GM12878 (cell line): ENCODE measurements around the gene SETD7. TPM values are rescaled to one million over a fixed set of nuclear protein-coding genes. Genes with fewer than 3 reads are reported as not detected.

Experiments
- ATAC-seq: fragments of 200-7000 bp; cut with Tn5 transposase; 3 replicates; pipeline ENCODE4 v1.9.1; 2020; ENCODE audit warnings: mild to moderate bottlenecking, moderate library complexity
- BruUV-seq: library from RNA; stranded (reverse); fragments of 400-500 nt; replicated peaks from 2 replicates; lab custom pipeline; 2021; lab: Mats Ljungman, UMichigan
- CTCF ChIA-PET: fragments of 300-600 bp; sonication (Branson Sonifier 250); formaldehyde crosslinking; extraction: SDS; loops from one replicate; lab custom pipeline; 2021; ENCODE audit warnings: inconsistent platforms; lab: Yijun Ruan, JAX
- POLR2A ChIA-PET: fragments of 350-600 bp; formaldehyde crosslinking; extraction: SDS; loops from one replicate; lab custom pipeline; 2021; ENCODE audit warnings: inconsistent platforms; lab: Charles Lee
- RAD21 ChIA-PET: fragments of 300-600 bp; sonication (Branson Sonifier 250); formaldehyde crosslinking; loops from one replicate; lab custom pipeline; 2023; ENCODE audit warnings: antibody characterized with exemption; ENCODE audit not compliant: unreplicated experiment; lab: Charles Lee
- SMC1A ChIA-PET: fragments of 300-600 bp; sonication (Branson Sonifier 250); formaldehyde crosslinking; loops from one replicate; lab custom pipeline; 2023; ENCODE audit not compliant: unreplicated experiment, uncharacterized antibody; lab: Charles Lee
- DNase-seq: peaks from one replicate; pipeline ENCODE4 v3.0.0-alpha.2; 2011; ENCODE audit warnings: low read depth, low spot score
- FAIRE-seq: peaks from 3 replicates; lab custom pipeline; 2011; peaks lifted over from hg19 to GRCh38; lab: Jason Lieb, UNC
- H2AFZ ChIP-seq: 2 replicates; pipeline ENCODE4 v1.6.0; 2011; ENCODE audit warnings: low read depth, low read length, control low read depth; ENCODE audit not compliant: control insufficient read depth
- H3K27ac ChIP-seq: 2 replicates; pipeline ENCODE4 v1.5.1; 2011; ENCODE audit warnings: control low read depth; ENCODE audit not compliant: control insufficient read depth, insufficient read depth
- H3K27me3 ChIP-seq, 2 experiments: replicated peaks in 1 of 2; 2 replicates each; pipeline versions ENCODE4 v1.6.0 to v1.6.1; 2011; ENCODE audit warnings: low read length in 1 of 2; ENCODE audit not compliant: control insufficient read depth in 2 of 2, insufficient read depth in 2 of 2
- H3K36me3 ChIP-seq, 2 experiments: 2 replicates each; pipeline ENCODE4 v1.5.1; 2011; ENCODE audit warnings: low read length in 1 of 2; ENCODE audit not compliant: control insufficient read depth in 2 of 2, insufficient read depth in 2 of 2
- H3K4me1 ChIP-seq: 2 replicates; pipeline ENCODE4 v1.6.1; 2011; ENCODE audit warnings: mild to moderate bottlenecking, low read length, moderate library complexity, mixed read lengths; ENCODE audit not compliant: control insufficient read depth, insufficient read depth
- H3K4me2 ChIP-seq: 2 replicates; pipeline ENCODE4 v1.6.0; 2011; ENCODE audit warnings: control low read depth; ENCODE audit not compliant: control insufficient read depth, insufficient read depth
- H3K4me3 ChIP-seq: fragments of 200-600 bp; sonication (generic); 2 replicates; pipeline ENCODE4 v1.5.1; 2016
- H3K79me2 ChIP-seq: 2 replicates; pipeline ENCODE4 v1.6.0; 2011; ENCODE audit warnings: low read length; ENCODE audit not compliant: control insufficient read depth, insufficient read depth
- H3K9ac ChIP-seq: 2 replicates; pipeline ENCODE4 v1.8.0; 2011; ENCODE audit warnings: low read length, control low read depth, mixed read lengths; ENCODE audit not compliant: control insufficient read depth, insufficient read depth
- H3K9me3 ChIP-seq: replicated peaks from 3 replicates; pipeline ENCODE4 v1.5.1; 2011; ENCODE audit warnings: mild to moderate bottlenecking, low read length; ENCODE audit not compliant: control insufficient read depth, insufficient read depth
- H4K20me1 ChIP-seq: 2 replicates; pipeline ENCODE4 v1.6.0; 2011; ENCODE audit not compliant: control insufficient read depth, insufficient read depth
- ATF7 ChIP-seq: fragments of 450-650 bp; IDR thresholded peaks from 2 replicates; pipeline ENCODE4 v1.6.1; 2016; ENCODE audit warnings: low read depth, mild to moderate bottlenecking
- EED ChIP-seq: sonication (generic); IDR thresholded peaks from 2 replicates; pipeline ENCODE4 v1.6.1; 2016; ENCODE audit warnings: antibody characterized with exemption, low read depth
- EP300 ChIP-seq, 2 experiments: fragments of 150-350 bp in 1 of 2; IDR thresholded peaks; 2 replicates each; pipeline ENCODE4 v1.6.1; 2011 to 2012; ENCODE audit warnings: low read depth in 2 of 2, low read length in 2 of 2, borderline replicate concordance in 1 of 2, improper control_type of control experiment in 1 of 2, inconsistent platforms in 1 of 2; ENCODE audit not compliant: control insufficient read depth in 1 of 2
- FOS ChIP-seq: IDR thresholded peaks from 3 replicates; pipeline ENCODE4 v1.6.1; 2011; ENCODE audit warnings: borderline replicate concordance; ENCODE audit not compliant: insufficient read length; ENCODE audit errors: extremely low read depth
- HCFC1 ChIP-seq: fragments of 150-350 bp; IDR thresholded peaks from 2 replicates; pipeline ENCODE4 v1.6.1; 2014; ENCODE audit warnings: low read length
- HDAC2 ChIP-seq: fragments of 200-600 bp; sonication (generic); IDR thresholded peaks from 2 replicates; pipeline ENCODE4 v1.6.1; 2017
- NR2C2 ChIP-seq: IDR thresholded peaks from 2 replicates; pipeline ENCODE4 v1.6.1; 2011; ENCODE audit warnings: borderline replicate concordance, low read depth; ENCODE audit not compliant: control insufficient read depth, insufficient read length
- PAX5 ChIP-seq: IDR thresholded peaks from 2 replicates; pipeline ENCODE4 v1.6.1; 2011; ENCODE audit warnings: low read depth, low read length, borderline replicate concordance
- WRNIP1 ChIP-seq: IDR thresholded peaks from 2 replicates; pipeline ENCODE4 v1.6.1; 2011; ENCODE audit warnings: low read depth, low read length, improper control_type of control experiment, borderline replicate concordance
- WGBS: methylation state at CpG from one replicate; pipeline ENCODE4 v1.1.6; 2016; ENCODE audit warnings: low lambda C conversion rate; ENCODE audit not compliant: insufficient replicate concordance, insufficient coverage; ENCODE audit errors: missing lambda C conversion rate; 5-methylcytosine and 5-hydroxymethylcytosine counted together
- in situ Hi-C: fragments of 300-500 bp; cut with MboI; formaldehyde crosslinking; loops from 9 replicates; pipeline ENCODE4 v1.14.3; 2018; ENCODE audit warnings: mixed read lengths
- intact Hi-C: fragments of 100-400 bp; cut with micrococcal nuclease; formaldehyde crosslinking; loops from one replicate; pipeline ENCODE4 v1.14.2; 2022; ENCODE audit not compliant: unreplicated experiment
- polyA plus RNA-seq, 11 experiments: library from polyadenylated mRNA; depleted of rRNA in 4 of 11; unstranded in 6 of 11; stranded (reverse) in 5 of 11; fragments of >200 nt; fragmentation: Nextera tagmentation in 4 of 11; fragmentation: Illumina TruSeq in 1 of 11; extraction: Ambion mirVana in 4 of 11; extraction: Trizol in 1 of 11; gene quantifications; 1 replicate in 1 of 11; 2 replicates in 10 of 11; pipeline versions ENCODE4 v1.2.1 to v1.2.3, GENCODE V29; 2011 to 2016; ENCODE audit warnings: inconsistent platforms in 2 of 11, missing spikeins in 2 of 11, low read depth in 1 of 11
- total RNA-seq, 4 experiments: library from RNA; depleted of rRNA in 3 of 4; stranded (reverse); fragments of >200 nt in 3 of 4; fragmentation: Illumina TruSeq in 1 of 4; extraction: Trizol in 1 of 4; gene quantifications; 2 replicates each; pipeline versions ENCODE4 v1.2.1 to v1.2.3, GENCODE V29; 2013 to 2021
- TF ChIP-seq, protein P1 (sequence below): IDR thresholded peaks from 2 replicates; pipeline ENCODE4 v1.6.1; 2012; ENCODE audit warnings: low read length, inconsistent platforms
- TF ChIP-seq, protein P2 (sequence below): IDR thresholded peaks from 2 replicates; pipeline ENCODE4 v1.6.1; 2012; ENCODE audit warnings: mild to moderate bottlenecking, low read depth, low read length
- TF ChIP-seq, protein P3 (sequence below): fragments of 450-650 bp; IDR thresholded peaks from 2 replicates; pipeline ENCODE4 v1.6.1; 2018; ENCODE audit warnings: mild to moderate bottlenecking, low read depth, moderate library complexity; ENCODE audit not compliant: partially characterized antibody
- TF ChIP-seq, protein P4 (sequence below): fragments of 450-650 bp; conservative IDR thresholded peaks from 2 replicates; pipeline ENCODE4 v1.6.1; 2017; ENCODE audit warnings: mild to moderate bottlenecking, moderate library complexity

The SETD7 gene
- total and polyA plus RNA-seq, 10 of the 15 experiments (the other 5 are each of a cell fraction or from before 2014, with no cell fraction given), result 0.03 to 0.82 (median 0.44) TPM

DNA sequence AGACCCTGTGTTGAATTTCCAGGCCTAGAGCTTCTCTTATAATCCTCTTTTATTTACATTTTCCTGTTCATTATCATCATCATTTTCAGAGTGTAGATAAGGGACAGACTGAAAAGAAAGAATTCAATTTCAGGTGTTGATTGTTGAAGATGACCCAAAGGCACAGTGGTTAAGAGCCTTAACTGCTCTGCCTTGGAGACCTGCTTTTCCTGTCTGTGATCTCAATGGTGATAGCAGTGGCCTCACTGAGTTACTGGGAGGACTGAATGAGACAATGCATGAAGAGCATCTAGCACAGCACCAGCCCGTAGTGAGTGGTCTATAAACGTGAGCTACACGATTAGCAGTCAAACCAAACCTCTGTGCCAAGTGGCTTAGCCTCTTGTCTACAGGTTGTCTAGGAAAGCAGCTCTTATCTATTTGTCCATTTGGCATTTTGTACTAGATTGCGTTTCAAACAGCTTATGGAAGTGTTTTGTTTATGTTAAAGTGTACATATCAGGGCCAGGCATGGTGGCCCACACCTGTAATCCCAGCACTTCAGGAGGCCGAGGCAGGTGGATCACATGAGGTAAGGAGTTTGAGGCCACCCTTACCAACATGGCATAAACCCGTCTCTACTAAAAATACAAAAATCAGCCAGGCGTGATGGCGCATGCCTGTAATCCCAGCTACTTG is 41.5 kb downstream of the SETD7 start:
- in situ Hi-C loops, result no loop called here
- no peak for FAIRE-seq
- Histone ChIP-seq H3K79me2 (no peaks in the 10 kb centered on the region), H4K20me1 (no peaks in the 10 kb centered on the region), H3K4me2 (no peak overlapping the region), H3K36me3 (no peaks in the 10 kb centered on the region), H3K9ac (no peak overlapping the region), H3K4me1 (no peaks in the 10 kb centered on the region), H2AFZ (no peak overlapping the region), H3K9me3 (no peaks in the 10 kb centered on the region), H3K4me3 (no peak overlapping the region), H3K27me3 (no peaks in the 10 kb centered on the region), H3K27ac (no peak overlapping the region)
- BruUV-seq, result no TSS peak
- 48% methylated on average over 8 of the region's 8 CpGs for WGBS
- DNase-seq, result no peak
- ChIA-PET CTCF (interaction anchor here (1.0 kb wide), 1 partner anchor 89 kb away, joined by 5 read pairs; no protein-coding TSS in a partner anchor), SMC1A (interaction anchor here (1.0 to 1.3 kb wide), 2 partner anchors 10 to 16 kb away, joined by 3 to 5 read pairs; no protein-coding TSS in a partner anchor), POLR2A (interaction anchor here (0.6 kb wide), 1 partner anchor 11 kb away, joined by 3 read pairs; no protein-coding TSS in a partner anchor), RAD21 (no interaction called here)
- intact Hi-C loops, result no loop called here
- no peak for ATAC-seq
- TF ChIP-seq, protein P1, sequence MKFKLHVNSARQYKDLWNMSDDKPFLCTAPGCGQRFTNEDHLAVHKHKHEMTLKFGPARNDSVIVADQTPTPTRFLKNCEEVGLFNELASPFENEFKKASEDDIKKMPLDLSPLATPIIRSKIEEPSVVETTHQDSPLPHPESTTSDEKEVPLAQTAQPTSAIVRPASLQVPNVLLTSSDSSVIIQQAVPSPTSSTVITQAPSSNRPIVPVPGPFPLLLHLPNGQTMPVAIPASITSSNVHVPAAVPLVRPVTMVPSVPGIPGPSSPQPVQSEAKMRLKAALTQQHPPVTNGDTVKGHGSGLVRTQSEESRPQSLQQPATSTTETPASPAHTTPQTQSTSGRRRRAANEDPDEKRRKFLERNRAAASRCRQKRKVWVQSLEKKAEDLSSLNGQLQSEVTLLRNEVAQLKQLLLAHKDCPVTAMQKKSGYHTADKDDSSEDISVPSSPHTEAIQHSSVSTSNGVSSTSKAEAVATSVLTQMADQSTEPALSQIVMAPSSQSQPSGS, result no peak
- no peak for TF ChIP-seq HCFC1
- TF ChIP-seq EP300 (IDR thresholded peaks at IDR 0.05; ENCODE audit: borderline replicate concordance in 1 of 2, control insufficient read depth in 1 of 2, low read depth in 2 of 2, low read length in 2 of 2), result no peak
- no peak for TF ChIP-seq NR2C2
- no peak for TF ChIP-seq HDAC2
- TF ChIP-seq ATF7, result no peak
- TF ChIP-seq FOS, result no peak
- TF ChIP-seq, protein P2, sequence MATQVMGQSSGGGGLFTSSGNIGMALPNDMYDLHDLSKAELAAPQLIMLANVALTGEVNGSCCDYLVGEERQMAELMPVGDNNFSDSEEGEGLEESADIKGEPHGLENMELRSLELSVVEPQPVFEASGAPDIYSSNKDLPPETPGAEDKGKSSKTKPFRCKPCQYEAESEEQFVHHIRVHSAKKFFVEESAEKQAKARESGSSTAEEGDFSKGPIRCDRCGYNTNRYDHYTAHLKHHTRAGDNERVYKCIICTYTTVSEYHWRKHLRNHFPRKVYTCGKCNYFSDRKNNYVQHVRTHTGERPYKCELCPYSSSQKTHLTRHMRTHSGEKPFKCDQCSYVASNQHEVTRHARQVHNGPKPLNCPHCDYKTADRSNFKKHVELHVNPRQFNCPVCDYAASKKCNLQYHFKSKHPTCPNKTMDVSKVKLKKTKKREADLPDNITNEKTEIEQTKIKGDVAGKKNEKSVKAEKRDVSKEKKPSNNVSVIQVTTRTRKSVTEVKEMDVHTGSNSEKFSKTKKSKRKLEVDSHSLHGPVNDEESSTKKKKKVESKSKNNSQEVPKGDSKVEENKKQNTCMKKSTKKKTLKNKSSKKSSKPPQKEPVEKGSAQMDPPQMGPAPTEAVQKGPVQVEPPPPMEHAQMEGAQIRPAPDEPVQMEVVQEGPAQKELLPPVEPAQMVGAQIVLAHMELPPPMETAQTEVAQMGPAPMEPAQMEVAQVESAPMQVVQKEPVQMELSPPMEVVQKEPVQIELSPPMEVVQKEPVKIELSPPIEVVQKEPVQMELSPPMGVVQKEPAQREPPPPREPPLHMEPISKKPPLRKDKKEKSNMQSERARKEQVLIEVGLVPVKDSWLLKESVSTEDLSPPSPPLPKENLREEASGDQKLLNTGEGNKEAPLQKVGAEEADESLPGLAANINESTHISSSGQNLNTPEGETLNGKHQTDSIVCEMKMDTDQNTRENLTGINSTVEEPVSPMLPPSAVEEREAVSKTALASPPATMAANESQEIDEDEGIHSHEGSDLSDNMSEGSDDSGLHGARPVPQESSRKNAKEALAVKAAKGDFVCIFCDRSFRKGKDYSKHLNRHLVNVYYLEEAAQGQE, result no peak
- TF ChIP-seq, protein P3, sequence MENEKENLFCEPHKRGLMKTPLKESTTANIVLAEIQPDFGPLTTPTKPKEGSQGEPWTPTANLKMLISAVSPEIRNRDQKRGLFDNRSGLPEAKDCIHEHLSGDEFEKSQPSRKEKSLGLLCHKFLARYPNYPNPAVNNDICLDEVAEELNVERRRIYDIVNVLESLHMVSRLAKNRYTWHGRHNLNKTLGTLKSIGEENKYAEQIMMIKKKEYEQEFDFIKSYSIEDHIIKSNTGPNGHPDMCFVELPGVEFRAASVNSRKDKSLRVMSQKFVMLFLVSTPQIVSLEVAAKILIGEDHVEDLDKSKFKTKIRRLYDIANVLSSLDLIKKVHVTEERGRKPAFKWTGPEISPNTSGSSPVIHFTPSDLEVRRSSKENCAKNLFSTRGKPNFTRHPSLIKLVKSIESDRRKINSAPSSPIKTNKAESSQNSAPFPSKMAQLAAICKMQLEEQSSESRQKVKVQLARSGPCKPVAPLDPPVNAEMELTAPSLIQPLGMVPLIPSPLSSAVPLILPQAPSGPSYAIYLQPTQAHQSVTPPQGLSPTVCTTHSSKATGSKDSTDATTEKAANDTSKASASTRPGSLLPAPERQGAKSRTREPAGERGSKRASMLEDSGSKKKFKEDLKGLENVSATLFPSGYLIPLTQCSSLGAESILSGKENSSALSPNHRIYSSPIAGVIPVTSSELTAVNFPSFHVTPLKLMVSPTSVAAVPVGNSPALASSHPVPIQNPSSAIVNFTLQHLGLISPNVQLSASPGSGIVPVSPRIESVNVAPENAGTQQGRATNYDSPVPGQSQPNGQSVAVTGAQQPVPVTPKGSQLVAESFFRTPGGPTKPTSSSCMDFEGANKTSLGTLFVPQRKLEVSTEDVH, result no peak
- TF ChIP-seq EED, result no peak
- no peak for TF ChIP-seq WRNIP1
- no peak for TF ChIP-seq PAX5
- TF ChIP-seq, protein P4, sequence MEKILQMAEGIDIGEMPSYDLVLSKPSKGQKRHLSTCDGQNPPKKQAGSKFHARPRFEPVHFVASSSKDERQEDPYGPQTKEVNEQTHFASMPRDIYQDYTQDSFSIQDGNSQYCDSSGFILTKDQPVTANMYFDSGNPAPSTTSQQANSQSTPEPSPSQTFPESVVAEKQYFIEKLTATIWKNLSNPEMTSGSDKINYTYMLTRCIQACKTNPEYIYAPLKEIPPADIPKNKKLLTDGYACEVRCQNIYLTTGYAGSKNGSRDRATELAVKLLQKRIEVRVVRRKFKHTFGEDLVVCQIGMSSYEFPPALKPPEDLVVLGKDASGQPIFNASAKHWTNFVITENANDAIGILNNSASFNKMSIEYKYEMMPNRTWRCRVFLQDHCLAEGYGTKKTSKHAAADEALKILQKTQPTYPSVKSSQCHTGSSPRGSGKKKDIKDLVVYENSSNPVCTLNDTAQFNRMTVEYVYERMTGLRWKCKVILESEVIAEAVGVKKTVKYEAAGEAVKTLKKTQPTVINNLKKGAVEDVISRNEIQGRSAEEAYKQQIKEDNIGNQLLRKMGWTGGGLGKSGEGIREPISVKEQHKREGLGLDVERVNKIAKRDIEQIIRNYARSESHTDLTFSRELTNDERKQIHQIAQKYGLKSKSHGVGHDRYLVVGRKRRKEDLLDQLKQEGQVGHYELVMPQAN, result no peak
